Left renal cortex interstitium (tissue), 4 donors: ENCODE results near the gene ACIN1. TPM values are rescaled to one million over a fixed set of nuclear protein-coding genes. Genes with fewer than 3 reads are reported as not detected.

Experiments used
- DNase-seq, 4 donors: peaks; one replicate each; pipeline ENCODE4 v3.0.0-alpha.2; 2013; ENCODE audit warnings: low read depth in 4 of 4, low spot score in 2 of 4, missing footprints in 1 of 4
- polyA plus RNA-seq, 4 donors: library from polyadenylated mRNA; unstranded; fragments of 120-200 nt; gene quantifications; one replicate each; pipeline ENCODE4 v1.2.1, GENCODE V29; 2013; ENCODE audit not compliant: insufficient read length in 4 of 4

The ACIN1 gene
- polyA plus RNA-seq, result 100 to 1,000 TPM; 172 to 364 (median 273) TPM

DNA sequence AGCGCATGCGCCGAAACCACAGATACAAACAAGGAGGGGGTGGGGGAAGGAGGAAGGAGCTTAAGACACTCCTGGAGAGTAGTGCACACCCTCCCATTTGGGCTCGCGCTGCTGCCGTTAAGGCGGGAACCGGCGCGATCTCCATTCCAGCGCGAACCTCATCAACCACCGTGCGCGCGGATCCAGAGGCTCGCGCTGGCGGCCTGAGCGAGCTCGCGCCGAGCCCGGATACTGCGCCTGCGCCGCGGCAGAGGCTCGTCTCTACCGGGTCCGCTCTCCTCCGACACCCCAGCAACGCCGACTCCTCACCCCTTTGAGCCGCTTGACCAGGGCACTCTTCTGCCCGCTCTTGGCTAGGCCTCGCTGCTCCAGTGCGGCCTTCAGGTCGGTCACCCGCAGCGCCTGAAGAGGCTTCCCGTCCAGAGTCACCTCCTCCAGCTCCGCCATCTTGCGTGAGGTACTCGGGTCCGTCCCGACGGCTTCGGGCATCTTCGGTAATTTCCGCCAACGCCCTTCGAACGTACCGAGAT lies at the start of gene ACIN1:
TSS of gene ACIN1 (minus strand) at position 471 of the 530 bp plus-strand sequence. CDS start at position 447, 24 bp downstream.
- DNase-seq, result peak; percentile 74 to 99 (median 90)

DNA sequence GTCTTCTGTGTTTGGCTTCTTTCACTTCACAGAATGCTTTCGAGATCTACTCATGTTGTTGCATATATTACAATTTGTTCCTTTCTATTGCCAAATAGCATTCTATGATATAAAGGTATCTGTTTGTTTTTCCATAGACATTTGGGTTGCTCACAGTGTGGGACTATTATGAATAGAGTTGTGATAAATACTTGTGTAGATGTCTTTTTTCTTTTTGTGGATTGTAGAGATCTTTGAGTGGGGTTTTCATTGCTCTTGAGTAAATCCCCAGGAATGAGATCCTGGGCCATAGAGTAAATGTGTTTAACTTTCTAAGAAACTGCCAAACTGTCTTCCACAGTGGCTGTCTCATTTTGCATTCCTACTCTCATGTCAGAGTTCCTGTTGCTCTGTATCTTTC lies 49.0 kb upstream of the ACIN1 start:
- DNase-seq, result no peak

GRCh38 chr14:23142826-23143225 lies 47.9 kb upstream of the ACIN1 start:
- no peak for DNase-seq

DNA sequence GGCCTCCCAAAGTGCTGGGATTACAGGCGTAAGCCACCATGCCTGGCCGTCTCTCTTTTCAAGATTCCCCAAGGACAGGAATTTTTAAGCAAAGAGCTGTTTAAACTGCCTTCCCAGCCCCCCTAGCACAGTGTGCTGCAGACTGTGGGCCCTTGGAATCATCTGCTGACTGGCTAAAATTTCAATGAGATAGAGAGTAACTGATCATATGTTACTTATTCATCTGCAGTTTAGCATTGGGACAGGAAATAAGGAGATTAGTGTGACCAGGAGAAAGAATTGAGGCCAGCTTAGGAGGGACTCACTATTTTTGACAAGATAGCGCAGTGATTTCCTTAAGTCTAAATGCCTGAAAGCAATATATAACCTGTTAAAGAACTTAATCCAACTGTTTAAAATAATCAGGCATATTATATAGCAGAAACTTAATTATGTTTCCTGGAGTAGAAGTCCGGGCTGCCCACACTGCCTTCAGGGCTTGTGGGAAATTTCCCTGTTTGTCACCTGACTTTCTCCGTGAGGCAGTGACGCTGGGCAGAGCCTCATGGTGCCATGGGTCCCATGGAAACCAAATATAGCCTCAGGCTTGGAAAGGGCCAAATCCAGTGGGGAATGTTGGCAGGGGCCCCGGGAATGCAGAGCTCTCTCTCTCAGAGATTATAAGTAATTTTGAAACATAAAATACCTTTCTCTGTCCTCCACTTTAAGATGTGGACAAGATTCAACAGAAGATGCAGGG lies 46.9 kb upstream of the ACIN1 start:
- DNase-seq, result no peak

DNA sequence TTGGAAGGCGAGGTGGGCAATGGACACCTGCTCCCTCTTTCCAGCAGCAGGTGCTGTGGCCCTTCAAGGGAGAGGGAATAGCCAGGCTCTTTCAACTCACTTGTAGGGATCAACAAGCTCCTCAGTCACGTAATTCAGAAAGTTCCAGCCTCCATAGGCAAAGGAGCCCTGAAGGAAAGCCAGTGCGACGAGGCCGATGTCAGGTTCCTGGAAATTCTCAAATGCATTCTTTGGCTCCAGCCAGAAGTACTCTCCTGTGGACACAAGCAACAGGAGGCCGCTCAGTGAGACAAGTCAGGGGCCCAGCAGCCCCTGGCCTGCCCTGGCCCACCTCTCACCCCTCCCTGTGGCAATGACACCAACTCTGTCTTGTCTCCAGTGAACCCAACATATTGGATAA lies 45.4 kb upstream of the ACIN1 start:
- no peak for DNase-seq

- no peak for DNase-seq
Measured at GRCh38 chr14:23139874-23140273, 44.9 kb upstream of the ACIN1 start.

- DNase-seq, result no peak
Measured at GRCh38 chr14:23137813-23138535, 43.0 kb upstream of the ACIN1 start.

- DNase-seq, result no peak
Measured at GRCh38 chr14:23137192-23137812, 42.4 kb upstream of the ACIN1 start.

DNA sequence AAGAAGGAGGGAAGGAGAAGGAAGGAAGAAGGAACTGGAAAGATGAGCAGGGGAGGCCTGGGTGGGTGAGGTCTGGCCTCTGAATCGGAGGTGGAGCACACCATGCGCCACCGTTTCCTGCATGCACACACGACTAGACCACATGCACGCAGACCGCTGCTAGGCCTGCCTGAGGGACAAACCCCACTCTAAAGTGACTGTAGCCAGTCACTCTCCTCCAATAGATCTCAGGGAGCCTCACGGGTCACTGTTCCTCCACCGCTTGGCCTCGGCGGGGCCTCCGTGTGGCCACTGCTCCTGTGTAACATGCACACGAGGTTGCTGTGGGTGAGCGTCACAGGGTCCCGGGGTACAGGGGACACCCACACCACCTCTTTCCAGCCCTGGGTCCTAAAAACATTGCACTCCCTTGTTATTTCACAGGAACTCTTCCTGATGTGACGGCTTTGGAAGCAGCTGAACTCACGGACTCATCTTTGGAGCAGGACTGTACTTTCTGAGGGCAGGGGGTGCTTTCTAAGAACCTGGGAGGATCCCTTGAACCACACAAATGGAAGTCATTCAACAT lies 41.7 kb upstream of the ACIN1 start:
- no peak for DNase-seq

GRCh38 chr14:23132970-23133369 lies 38.0 kb upstream of the ACIN1 start:
- DNase-seq, result no peak

DNA sequence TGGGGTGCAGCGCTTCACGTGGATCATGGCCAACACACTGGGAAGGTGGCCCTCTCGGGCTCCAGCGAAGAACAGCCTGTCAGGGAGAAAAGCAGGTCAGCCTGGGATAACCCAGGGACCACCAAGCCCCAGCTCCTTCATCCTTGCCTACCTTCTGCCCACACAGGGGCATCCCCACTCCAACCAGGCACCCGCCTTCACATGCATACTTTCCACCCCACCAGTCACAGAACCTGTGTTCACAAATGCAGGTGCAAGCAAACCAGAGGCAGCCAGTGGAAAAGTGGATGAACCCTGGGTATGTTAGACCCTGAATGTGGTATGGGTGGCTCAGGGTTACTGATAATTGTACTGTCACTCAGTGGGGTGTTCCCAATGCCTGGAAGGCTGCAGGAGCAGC lies 36.5 kb upstream of the ACIN1 start:
- DNase-seq, result no peak

GRCh38 chr14:23130871-23131270 lies 35.9 kb upstream of the ACIN1 start:
- no peak for DNase-seq

- no peak for DNase-seq
Measured at GRCh38 chr14:23129759-23130316, 34.9 kb upstream of the ACIN1 start.

DNA sequence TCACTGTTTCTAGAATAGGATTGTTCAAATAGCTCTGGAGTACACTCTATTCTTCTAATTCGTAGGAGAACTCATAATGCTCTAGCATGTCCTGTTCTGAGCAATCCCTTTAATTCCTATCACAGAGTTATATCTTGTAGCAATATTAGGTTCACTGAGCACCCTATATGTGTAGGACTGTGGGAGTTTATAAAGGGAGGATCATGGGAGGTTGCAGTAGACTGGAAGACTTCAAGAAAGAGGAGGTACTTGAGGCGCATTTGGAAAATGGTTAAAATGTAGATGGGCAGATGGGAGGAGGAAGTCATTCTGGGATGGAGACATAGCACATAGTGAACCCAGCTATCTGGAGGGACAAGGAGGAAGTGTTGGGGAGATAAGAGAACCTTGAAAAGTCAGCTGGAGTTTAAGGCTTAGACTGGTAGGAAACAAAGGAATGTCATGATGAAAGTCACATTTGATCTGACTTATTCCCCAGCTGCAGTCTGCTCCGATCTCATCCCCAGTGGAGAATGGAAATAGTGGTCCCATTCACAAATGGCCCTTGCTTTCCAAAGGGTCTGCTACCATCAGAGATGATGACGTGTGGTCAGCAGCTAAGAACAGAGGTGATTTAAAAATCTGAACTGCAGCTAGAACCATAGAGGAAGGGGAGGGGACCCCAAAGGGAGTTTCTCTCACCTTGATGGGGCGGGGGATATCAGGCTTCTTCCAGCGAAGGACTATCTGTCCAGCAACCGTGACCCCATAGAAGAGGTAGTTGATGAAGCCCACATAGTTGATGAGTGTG lies 34.2 kb upstream of the ACIN1 start:
- no peak for DNase-seq

DNA sequence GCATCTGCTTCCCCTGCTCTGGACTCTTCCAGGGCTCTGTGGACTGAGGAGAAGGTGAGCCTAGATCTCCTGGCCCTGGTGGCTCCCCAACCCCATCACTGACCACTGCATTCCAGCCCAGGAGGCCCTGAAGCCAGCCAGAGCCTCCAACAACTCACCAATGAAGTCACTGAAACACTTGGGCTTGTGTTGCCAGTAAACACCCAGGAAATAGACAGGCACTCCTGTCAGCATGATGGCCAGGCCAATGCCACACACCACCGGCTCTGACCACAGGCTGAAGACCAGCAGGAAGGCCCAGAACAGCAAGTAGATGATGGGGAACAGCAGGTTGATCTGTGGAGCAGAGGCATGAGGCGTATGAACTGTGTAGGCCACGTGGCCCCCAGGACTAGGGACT lies 32.9 kb upstream of the ACIN1 start:
- no peak for DNase-seq

DNA sequence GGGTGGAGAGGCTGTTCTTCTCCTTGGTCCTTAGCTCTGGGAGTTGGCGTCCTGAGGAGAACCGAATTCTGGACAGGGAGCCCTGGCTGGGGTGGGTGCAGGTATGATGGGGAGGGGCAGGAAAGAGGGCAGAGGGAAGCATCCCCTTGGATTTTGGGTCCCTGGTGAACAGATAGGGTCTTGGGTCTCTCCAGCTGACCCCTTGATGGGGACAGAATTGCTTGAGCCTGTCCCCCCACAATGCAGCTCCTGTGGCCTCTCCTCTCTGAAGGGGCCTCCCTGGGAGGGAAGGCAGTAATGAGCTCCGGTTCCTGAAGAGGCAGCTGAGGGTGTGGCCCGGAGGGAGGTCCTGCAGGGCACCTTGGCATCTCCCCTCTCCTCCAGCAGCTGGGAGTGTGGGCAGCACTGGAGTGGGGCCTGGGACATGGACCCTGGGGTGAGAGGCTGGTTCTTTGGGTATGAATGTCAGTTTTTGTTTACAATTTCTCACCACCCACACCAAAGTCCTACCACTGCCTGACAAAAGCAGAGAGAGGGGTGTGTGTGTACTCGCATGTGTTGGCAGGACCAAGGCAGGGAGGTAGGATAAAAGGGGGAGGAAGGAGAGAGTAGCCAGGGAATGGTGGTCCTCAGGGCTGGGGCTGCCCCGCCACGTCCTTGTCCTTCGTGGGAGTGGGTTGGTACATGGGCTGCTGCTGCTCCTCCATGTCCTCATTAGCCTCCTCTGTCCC lies 31.8 kb upstream of the ACIN1 start:
- DNase-seq, result no peak

DNA sequence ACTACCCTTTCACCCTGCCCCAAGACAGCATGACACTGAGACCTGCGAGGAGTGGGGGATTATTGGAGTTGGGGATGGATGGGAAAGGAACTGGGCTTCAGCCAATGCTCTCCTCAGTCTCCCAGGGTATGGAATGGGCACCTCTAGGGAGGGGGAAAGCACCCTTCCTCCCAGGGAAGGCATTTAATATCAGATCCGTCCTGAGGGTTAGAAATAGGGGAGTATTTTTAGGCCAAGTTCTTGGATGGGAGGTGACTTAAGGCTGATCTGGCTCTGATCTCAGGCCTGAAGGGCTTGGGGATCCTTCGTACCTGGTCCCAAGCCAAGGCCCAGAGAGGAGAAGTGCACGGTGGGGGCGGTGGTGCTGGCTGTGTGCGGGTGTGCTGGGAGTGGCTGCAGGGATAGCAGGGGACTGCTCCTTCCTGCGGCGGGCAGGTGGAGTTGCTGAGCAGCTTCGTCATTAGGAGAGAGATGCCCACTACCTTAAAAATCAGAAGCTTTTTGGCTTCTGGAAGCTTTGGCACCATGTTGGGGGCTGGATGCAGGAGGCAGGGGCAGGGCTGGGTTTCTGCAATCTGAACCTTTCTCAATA lies 31.1 kb upstream of the ACIN1 start:
- DNase-seq, result no peak

- no peak for DNase-seq
Measured at GRCh38 chr14:23125011-23125410, 30.1 kb upstream of the ACIN1 start.
